Measurements from ENCODE around the gene ABCC1. TPM values are rescaled to one million over a fixed set of nuclear protein-coding genes. Genes with fewer than 3 reads are reported as not detected.
"Not testable (repeated sequence)": the region's sequence is repeated elsewhere in the genome, so short reads cannot be mapped to it uniquely, and the experiment has no call there.

The ABCC1 gene
- 10.3 and 11.5 TPM in 2 replicates for total RNA-seq (2014; rRNA removed)
- 20.4 TPM for polyA plus RNA-seq (2012)

DNA sequence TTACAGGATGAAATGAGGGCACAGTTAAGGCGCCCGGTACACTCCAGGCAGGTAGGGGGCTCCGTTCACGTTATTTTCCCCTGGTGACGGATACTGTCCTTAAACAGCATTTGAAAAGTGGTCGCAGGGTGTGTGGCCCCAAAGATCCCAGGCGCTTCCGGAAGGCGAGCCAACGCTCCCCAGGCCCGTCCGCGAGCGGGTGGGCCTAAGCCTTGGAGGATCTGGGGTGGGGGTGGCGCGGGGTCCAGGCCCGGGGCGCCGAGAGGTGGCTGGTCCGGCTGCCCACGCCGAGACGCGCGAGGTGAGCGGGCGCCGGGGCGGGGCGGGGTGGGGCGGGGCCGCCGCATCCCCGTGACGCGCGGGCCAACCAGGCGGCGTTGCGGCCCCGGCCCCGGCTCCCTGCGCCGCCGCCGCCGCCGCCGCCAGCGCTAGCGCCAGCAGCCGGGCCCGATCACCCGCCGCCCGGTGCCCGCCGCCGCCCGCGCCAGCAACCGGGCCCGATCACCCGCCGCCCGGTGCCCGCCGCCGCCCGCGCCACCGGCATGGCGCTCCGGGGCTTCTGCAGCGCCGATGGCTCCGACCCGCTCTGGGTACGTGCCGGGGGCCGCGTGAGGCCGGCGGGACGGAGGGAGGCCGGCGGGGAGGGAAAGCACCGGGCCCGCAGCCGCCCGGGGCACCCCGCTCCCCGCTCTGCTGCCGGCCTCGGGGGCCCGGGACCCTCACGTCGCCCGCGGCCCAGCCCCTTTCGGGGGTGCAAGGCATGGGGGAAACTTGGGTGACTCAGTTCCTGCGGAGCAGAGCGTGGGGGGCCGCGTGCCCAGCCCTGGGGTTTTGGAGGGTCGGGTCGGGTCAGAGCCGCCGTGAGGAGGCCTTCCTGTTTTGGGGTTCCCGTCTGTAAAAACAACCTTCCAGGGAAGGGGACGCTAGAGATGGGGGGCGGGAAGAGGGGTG lies at the start of gene ABCC1:
TSS of gene ABCC1 (plus strand) at position 407 of the 951 bp plus-strand sequence. CDS start at position 543, 136 bp downstream.
- DNase-seq (ENCODE audit: low read depth) = peak; percentile 17

DNA sequence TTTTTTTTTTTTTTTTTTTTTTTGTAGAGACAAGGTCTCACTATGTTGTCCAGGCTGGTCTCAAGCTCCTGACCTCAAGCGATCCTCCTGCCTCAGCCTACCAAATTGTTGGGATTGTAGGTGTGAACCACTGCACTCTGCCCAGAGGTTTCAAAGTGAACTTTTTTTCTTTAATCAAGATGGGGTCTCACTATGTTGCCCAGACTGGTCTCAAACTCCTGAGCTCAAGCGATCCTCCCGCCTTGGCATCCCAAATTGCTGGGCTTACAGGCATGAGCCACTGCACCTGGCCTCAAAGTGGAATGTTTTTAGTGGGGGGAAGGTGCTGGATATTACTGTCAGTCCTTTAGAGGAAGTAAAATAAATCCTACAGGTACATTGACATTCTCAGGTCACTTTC lies 49.1 kb upstream of the ABCC1 start:
- DNase-seq (ENCODE audit: low read depth) = no peak

DNA sequence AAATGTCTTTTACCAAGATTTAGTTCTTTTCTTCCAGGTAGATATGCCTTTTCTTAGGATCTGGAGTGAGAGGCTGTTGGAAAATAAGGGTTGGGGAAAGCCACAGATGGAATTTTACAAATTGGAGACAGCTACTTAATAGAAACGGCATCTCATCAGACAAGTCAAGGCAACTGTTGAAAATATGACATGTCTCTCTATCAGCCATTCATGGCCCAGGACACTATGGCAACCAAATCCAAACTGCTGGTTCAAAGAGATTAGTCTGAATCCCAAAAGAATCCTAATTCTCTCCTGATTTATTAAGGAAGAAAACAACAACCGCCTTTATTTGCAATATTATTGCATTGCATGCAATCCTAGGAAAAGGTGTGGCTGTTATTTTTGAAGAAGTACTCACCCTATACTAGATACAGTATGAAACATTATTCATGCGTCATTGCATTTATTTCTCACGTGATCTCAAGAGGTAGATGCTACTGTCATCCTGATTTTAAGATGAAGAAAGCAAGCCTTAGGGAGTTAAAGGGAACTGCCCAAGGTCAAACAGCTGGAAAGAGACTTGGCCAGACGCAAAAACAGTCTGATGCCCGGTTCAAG lies 48.4 kb upstream of the ABCC1 start:
- no peak for DNase-seq (ENCODE audit: low read depth)

DNA sequence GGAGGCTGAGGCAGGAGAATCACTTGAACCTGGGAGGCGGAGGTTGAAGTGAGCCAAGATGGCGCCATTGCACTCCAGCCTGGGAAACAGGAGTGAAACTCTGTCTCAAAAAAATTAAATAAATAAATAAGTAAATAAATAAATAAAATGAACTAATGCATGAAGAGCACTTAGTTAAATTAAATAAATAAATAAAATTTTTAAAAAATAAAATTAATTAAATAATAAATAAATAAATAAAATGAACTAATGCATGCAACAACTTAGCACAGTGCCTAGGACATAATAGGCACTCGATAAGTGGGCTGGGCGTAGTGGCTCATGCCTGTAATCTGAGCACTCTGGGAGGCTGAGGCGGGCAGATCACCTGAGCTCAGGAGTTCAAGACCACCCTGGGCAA lies 45.5 kb upstream of the ABCC1 start:
- DNase-seq (ENCODE audit: low read depth) = no peak

DNA sequence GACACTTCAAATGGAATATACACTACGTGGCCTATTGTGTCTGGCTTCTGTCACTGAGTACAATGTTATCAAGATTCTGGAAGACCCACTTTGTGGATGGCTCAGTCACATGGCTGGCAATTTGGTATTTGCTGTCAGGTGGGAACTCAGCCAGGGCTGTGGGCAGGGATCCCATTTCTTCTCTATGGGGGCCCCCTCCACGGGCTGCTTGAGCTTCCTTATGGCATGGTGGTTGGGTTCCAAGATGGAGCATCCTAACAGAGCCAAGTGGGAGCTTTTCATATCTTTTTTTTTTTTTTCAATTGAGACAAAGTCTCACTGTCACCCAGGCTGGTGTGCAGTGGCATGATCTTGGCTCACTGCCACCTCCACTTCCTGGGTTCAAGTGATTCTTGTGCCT lies 43.0 kb upstream of the ABCC1 start:
- no peak for DNase-seq (ENCODE audit: low read depth)

DNA sequence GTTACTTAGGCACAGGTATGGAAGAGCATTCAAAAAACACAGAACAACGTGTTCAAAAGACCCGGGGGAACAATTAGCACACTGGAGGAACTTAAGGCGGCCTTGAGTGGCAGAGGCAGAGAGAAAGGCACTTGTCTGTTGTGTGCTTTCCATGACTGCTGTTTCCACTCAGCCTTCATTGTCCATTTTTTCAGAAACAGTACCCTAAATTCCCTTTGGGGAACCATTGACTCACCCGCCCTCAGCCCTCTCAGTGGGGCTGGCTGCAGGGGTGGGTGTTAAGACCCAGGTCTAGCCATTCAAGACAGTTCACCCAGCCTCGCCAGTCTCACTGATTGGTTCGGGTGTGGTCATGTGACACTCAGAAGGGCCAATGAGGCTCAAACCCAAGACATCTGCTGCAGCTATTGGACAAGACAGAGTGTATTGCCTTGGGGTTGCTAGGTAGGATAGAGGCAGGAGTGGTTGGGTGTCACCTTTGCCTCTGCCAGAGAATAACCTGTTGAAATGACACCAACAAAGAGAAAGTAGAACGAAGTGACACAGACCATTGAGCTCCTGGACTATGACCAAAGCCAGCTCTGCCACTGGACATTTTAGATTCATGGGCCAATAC lies 41.4 kb upstream of the ABCC1 start:
- peak; percentile 50 for DNase-seq (ENCODE audit: low read depth)

DNA sequence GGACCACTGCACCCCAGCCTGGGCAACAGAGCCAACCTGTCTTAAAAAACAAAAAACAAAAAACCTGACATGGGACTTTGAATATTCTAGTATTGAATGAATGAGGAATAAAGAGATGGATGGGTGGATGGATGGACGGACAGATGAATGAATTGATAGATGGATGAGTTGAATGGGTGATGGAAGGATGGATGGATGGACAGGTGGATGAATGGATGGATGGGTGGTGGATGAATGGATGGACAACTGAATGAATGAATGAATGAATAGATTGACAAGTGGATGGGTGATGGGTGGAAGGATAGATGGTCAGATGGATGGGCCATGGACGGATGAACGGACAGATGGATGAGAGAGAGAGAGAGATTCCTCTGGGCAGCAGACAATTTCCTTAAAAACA lies 38.2 kb upstream of the ABCC1 start:
- no peak for DNase-seq (ENCODE audit: low read depth)

DNA sequence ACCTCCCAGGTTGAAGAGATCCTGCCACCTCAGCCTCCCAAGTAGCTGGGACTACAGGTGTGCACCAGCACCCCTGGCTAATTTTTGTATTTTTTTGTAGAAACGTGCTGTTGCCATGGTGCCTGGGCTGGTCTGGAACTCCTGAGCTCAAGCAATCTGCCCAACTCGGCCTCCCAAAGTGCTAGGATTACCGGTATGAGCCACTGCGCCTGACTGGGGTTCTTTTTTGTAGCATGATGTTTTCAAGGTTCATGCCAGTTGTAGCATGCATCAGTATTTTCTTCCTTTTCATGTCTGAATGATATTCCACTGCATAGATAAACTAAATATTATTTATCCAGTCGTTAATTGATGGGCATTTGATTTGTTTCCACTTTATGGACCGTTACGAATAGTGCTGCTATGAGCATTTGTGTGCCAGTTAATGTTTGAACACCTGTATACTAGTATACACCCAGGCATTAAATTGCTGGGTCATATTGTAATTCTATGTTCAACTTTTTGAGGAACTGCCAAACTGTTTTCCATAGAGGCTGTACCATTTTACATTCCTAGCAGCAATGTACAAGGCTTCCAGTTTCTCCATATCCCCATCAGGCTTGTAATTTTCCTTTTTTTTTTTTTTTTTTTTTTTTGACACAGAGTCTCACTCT lies 36.2 kb upstream of the ABCC1 start:
- no peak for DNase-seq (ENCODE audit: low read depth)

DNA sequence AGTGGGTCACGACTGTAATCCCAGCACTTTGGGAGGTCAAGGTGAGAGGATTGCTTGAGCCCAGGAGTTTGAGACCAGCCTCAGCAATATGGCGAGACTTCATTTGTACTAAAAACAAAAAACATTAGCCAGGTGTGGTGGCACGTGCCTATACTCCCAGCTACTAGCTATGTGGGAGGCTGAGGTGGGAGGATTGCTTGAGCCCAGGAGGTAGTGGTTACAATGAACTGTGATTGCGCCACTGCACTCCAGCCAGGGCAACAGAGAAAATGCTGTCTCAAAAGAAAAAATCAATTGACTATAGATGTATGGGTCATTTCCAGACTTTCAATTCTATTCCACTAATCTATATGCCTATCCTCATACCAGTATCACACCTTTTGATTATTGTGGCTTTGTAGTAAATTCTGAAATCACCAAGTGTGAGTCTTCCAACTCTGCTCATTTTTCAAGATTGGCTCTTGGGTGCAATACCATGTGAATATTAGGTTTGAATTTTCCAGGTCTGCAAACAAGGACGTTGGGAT lies 33.8 kb upstream of the ABCC1 start:
- DNase-seq (ENCODE audit: low read depth) = no peak

DNA sequence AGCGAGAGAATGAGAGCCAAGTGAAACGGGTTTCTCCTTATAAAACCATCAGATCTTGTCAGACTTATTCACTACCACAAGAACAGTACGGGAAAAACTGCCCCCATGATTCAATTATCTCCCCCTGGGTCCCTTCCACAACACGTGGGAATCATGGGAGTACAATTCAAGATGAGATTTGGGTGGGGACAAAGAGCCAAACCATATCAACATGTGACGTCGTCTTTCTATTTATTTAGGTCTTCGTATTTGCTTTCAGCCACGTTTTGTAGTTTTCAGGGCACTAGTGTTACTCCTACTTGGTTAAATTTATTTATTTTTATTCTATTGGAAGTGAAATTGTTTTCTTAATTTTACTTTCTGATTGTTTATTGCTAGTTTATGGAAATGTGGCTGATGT lies 33.1 kb upstream of the ABCC1 start:
- no peak for DNase-seq (ENCODE audit: low read depth)

DNA sequence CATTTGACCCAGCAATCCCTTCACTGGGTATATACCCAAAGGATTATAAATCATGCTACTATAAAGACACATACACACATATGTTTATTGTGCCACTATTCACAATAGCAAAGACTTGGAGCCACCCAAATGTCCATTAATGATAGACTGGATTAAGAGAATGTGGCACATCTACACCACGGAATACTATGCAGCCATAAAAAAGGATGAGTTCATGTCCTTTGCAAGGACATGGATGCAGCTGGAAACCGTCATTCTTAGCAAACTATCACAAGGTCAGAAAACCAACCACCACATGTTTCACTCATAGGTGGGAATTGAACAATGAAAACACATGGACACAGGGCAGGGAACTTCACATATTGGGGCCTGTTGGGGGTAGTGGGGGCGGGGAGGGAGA lies 31.1 kb upstream of the ABCC1 start:
- DNase-seq (ENCODE audit: low read depth) = not testable (repeated sequence)

DNA sequence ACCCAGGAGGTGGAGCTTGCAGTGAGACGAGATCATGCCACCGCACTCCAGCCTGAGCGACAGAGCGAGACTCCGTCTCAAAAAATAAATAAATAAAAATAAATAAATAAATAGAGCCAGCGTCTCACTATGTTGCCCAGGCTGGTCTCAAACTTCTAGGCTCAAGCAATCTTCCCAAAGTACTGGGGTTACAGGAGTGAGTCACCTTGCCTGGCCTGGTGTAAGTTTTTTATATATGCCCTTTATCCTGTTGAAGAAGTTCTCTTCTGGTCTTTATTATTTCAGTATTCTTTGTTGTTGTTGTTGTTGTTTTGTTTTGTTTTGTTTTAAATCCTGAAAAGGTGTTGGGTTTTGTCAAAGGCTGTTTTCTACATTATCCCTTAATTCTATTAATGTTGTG lies 30.1 kb upstream of the ABCC1 start:
- DNase-seq (ENCODE audit: low read depth) = peak; percentile 34

DNA sequence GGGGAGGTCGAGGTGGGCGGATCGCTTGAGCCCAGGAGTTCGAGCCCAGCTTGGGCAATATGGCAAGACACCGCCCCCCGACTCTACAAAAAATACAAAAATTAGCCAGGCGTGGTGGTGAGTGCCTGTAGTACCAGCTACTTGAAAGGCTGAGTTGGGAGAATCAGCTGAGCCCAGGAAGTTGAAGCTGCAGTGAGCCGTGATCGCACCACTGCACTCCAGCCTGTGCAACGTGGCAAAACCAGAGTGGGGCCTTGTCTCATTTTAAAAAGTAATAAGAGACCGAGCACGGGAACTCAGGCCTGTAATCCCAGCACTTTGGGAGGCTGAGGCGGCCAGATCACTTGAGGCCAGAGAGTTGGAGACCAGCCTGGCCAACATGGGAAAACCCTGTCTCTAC lies 24.4 kb upstream of the ABCC1 start:
- DNase-seq (ENCODE audit: low read depth) = no peak

DNA sequence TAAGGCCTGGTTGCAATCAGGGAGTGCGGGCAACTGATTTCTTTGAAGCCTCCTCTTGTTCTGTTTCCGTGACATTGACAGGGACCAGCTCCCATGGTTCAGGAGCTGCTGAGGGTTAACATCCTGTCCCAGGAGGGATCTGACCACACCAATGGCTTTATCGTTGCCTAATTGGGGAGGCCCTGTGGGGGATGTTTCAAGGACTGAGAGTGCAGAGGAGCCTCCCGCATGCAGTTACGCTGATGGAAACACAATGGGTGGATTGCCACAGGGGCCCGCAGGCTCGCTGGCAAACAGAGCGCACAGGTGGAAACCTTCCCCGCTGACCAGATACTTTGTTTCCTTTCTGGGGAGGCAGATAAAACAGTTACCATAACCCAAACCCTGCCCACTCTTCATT lies 23.8 kb upstream of the ABCC1 start:
- no peak for DNase-seq (ENCODE audit: low read depth)

DNA sequence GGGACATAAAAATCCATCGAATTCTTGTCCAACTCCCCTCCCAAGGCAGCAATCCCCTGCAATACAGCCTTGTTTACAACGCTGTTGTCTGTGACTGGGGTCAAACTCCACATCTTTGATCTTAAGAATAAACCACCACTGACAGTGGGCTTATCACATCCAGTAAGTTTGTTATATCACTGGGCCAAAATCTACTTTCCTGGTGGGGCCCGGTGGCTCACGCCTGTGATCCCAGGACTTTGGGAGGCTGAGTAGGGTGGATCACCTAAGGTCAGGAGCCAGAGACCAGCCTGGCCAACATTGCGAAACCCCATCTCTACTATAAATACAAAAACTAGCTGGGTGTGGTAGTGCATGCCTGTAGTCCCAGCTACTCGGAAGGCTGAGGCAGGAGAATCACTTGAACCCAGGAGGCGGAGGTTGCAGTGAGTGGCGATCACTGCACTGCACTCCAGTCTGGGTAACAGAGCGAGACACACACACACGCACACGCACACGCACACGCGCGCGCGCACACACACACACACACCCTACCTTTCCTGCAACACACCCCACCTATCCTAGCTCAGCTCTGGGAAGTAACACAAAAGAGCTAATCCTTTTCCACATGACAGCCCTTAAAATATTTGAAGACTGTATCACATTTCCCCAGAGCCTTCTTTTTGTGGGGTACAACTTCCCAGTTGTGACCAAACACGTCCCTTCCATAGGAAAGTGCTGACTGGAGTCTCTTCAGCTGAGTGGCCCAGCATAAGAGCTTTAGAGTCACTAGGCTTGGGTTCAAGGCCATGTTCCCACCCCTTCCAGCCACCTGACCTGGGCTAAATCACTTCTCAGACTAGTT lies 20.9 kb upstream of the ABCC1 start:
- DNase-seq (ENCODE audit: low read depth) = no peak

DNA sequence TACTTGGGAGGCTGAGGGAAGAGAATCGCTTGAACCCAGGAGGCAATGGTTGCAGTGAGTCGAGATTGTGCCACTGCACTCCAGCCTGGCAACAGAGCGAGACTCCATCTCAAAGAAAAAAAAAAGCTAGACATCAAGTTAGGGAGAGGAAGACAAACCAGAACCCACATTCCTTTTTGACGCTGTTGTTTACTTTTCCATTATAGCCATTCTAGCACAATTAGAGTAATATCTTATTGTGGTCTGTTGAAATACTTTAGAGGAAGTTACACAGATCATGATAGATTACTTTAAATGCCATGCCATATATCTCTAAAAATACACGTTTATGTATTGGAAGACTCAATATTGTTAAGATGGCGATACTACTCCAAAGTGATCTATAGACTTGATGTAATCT lies 16.5 kb upstream of the ABCC1 start:
- no peak for DNase-seq (ENCODE audit: low read depth)

DNA sequence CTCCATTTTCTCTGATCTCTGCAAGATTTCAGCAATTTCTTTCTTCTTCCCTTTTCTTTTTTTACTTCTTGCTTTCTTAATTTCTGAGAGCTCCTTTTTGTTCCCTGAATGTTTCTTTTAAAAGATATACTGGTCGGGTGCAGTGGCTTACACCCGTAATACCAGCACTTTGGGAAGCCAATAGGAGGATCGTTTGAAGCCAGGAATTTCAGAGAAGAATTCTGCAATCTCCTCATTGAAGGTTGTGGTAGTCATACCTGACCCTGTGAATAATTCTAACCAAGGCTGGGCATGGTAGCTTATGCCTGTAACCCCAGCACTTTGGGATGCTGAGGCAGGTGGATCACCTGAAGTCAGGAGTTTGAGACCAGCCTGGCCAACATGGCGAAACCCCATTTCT lies 15.6 kb upstream of the ABCC1 start:
- no peak for DNase-seq (ENCODE audit: low read depth)

DNA sequence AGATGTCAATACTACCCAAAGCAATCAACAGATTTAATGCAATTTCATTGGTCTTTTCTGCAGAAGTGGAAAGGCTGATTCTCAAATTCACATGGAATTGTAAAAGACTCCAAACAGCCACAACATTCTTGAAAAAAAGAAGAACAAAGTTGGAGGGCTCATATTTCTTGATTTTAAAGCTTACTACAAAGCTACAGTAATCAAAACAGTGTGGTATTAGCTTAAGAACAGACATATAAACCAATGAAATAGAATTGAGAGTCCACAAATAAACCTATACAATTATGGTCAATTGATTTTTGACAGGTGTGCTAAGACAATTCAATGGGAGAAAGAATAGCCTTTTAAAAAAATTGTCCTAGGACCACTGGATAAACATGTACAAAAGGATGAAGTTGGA lies 14.4 kb upstream of the ABCC1 start:
- no peak for DNase-seq (ENCODE audit: low read depth)

DNA sequence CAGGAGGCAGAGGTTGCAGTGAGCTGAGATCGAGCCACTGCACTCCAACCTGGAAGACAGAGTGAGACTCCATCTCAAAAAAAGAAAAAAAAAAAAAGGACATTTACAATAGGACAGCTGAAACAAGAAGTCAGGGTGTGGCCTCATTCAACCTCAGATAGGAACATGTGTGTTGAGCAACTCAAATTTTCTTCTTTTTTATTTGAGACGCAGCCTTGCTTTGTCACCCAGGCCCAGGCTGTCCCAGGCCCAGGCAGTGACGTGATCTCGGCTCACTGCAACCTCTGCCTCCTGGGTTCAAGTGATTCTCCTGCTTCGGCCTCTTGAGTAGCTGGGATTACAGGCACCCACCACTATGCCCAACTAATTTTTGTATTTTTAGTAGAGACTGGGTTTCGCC lies 12.6 kb upstream of the ABCC1 start:
- DNase-seq (ENCODE audit: low read depth) = not testable (repeated sequence)

DNA sequence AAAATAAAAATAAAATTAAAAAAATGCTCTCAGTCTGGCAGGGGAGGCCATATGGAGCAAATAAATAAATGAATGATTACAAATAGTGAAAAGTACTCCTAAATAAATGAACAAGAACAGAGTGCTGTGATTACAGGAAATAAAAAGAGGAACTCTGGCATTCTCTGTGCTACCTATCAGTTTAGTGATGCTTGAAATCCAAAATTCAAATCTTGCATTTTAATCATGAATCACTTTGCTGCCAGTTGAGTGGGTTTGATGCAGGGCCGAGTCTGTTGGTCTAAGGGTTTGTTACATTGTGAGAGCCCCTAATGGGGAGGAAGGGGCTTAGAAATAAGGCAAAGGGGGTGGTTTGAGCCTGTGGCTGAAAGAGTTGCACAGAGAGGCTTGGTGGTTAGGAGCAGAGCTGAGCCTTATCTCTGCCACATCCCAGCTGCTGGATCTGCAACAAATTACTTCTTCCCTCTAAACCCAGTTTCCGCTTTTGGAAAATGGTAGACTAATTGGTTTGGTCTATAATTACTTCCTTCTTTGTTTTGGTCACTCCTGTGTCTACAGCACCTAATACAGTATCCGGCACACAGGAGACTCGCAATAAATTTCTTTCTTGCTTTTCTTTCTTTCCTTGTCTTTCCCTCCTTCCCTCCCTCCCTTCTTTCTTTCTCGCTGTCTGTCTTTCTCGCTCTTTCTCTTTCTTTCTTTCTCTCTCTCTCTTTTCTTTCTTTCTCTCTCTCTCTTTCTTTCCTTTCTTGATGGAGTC lies 6.3 kb upstream of the ABCC1 start:
- no peak for DNase-seq (ENCODE audit: low read depth)

Measured in LHCN-M2 (cell line).